IMR-90 (cell line): ENCODE data around the gene GPR153. TPM values are rescaled to one million over a fixed set of nuclear protein-coding genes. Genes with fewer than 3 reads are reported as not detected.

Experiments used
- ATAC-seq: fragments of 200-7000 bp; cut with Tn5 transposase; 2 replicates; pipeline ENCODE4 v1.9.1; 2020; ENCODE audit warnings: low read depth, mild to moderate bottlenecking, moderate library complexity
- BruUV-seq: library from RNA; stranded (reverse); fragments of 400-500 nt; replicated peaks from 2 replicates; lab custom pipeline; 2021; lab: Mats Ljungman, UMichigan
- CTCF ChIA-PET: fragments of 300-600 bp; formaldehyde crosslinking; extraction: SDS; loops from one replicate; lab custom pipeline; 2021; ENCODE audit warnings: antibody characterized with exemption; lab: Yijun Ruan, JAX
- POLR2A ChIA-PET: fragments of 300-600 bp; sonication (Branson Sonifier 250); formaldehyde crosslinking; loops from one replicate; lab custom pipeline; 2022; ENCODE audit warnings: antibody characterized with exemption; ENCODE audit not compliant: unreplicated experiment; lab: Charles Lee
- DNase-seq: peaks from one replicate; pipeline ENCODE4 v3.0.0; 2013
- H2AFZ ChIP-seq: replicated peaks from 2 replicates; pipeline ENCODE3; 2013; ENCODE audit warnings: low read length, mild to moderate bottlenecking; ENCODE audit not compliant: poor library complexity
- H2AK5ac ChIP-seq: 2 replicates; pipeline ENCODE4 v1.6.1; 2013; ENCODE audit warnings: low read depth, low read length, inconsistent platforms
- H2AK9ac ChIP-seq: replicated peaks from 2 replicates; pipeline ENCODE3; 2013; ENCODE audit warnings: mild to moderate bottlenecking, low read depth, low read length, moderate library complexity; ENCODE audit not compliant: poor library complexity
- H2BK120ac ChIP-seq: 2 replicates; pipeline ENCODE4 v1.6.1; 2013; ENCODE audit warnings: low read depth, low read length, inconsistent platforms
- H2BK15ac ChIP-seq: 3 replicates; pipeline ENCODE4 v1.6.1; 2013; ENCODE audit warnings: low read depth, low read length, inconsistent platforms
- H2BK20ac ChIP-seq: 2 replicates; pipeline ENCODE4 v1.6.1; 2013; ENCODE audit warnings: low read depth, mild to moderate bottlenecking, inconsistent platforms, low read length, moderate library complexity
- H2BK5ac ChIP-seq: 2 replicates; pipeline ENCODE4 v1.6.1; 2013; ENCODE audit warnings: mild to moderate bottlenecking, low read depth, low read length, inconsistent platforms; ENCODE audit not compliant: poor library complexity, severe bottlenecking
- H3K14ac ChIP-seq: replicated peaks from 2 replicates; pipeline ENCODE4 v1.6.1; 2013; ENCODE audit warnings: low read depth, low read length, inconsistent platforms
- H3K18ac ChIP-seq: 2 replicates; pipeline ENCODE4 v1.6.1; 2013; ENCODE audit warnings: low read depth, low read length, control low read depth
- H3K23ac ChIP-seq: 2 replicates; pipeline ENCODE4 v1.6.1; 2013; ENCODE audit warnings: low read depth, low read length, inconsistent platforms
- H3K27ac ChIP-seq: 2 replicates; pipeline ENCODE4 v1.5.1; 2013; ENCODE audit warnings: mild to moderate bottlenecking, control low read depth, low read length; ENCODE audit not compliant: insufficient read depth
- H3K27me3 ChIP-seq: 2 replicates; pipeline ENCODE4 v1.6.1; 2013; ENCODE audit warnings: low read length; ENCODE audit not compliant: control insufficient read depth, insufficient read depth
- H3K36me3 ChIP-seq: 2 replicates; pipeline ENCODE4 v1.6.1; 2013; ENCODE audit warnings: low read length, mixed read lengths; ENCODE audit not compliant: control insufficient read depth, insufficient read depth
- H3K4ac ChIP-seq: 2 replicates; pipeline ENCODE4 v1.6.1; 2013; ENCODE audit warnings: low read depth, low read length, inconsistent platforms
- H3K4me1 ChIP-seq: 2 replicates; pipeline ENCODE4 v1.6.1; 2013; ENCODE audit warnings: low read length, mixed read lengths; ENCODE audit not compliant: control insufficient read depth, insufficient read depth
- H3K4me2 ChIP-seq: 2 replicates; pipeline ENCODE4 v1.6.1; 2013; ENCODE audit warnings: low read depth, mild to moderate bottlenecking, control low read depth, low read length, moderate library complexity
- H3K4me3 ChIP-seq: 2 replicates; pipeline ENCODE4 v1.5.1; 2013; ENCODE audit warnings: low read depth, mild to moderate bottlenecking, control low read depth, low read length, moderate library complexity; ENCODE audit not compliant: insufficient read depth
- H3K56ac ChIP-seq: 2 replicates; pipeline ENCODE4 v1.6.1; 2013; ENCODE audit warnings: low read length, inconsistent platforms; ENCODE audit not compliant: insufficient read depth; ENCODE audit errors: extremely low read depth
- H3K79me1 ChIP-seq, 2 experiments: 2 replicates each; pipeline ENCODE4 v1.6.1; 2013; ENCODE audit warnings: low read length in 2 of 2, inconsistent platforms in 1 of 2, low read depth in 1 of 2
- H3K9ac ChIP-seq: 2 replicates; pipeline ENCODE4 v1.6.1; 2013; ENCODE audit warnings: low read depth, low read length, control low read depth
- H3K9me1 ChIP-seq: 2 replicates; pipeline ENCODE4 v1.6.1; 2013; ENCODE audit warnings: low read length, inconsistent platforms; ENCODE audit not compliant: insufficient read depth
- H3K9me3 ChIP-seq: 2 replicates; pipeline ENCODE4 v1.6.1; 2013; ENCODE audit warnings: low read length; ENCODE audit not compliant: control insufficient read depth, insufficient read depth
- H4K20me1 ChIP-seq: 2 replicates; pipeline ENCODE4 v1.6.1; 2013; ENCODE audit warnings: low read length, inconsistent platforms; ENCODE audit not compliant: insufficient read depth
- H4K5ac ChIP-seq: 2 replicates; pipeline ENCODE4 v1.6.1; 2013; ENCODE audit warnings: mild to moderate bottlenecking, low read depth, low read length, control low read depth
- H4K8ac ChIP-seq, 2 experiments: 2 replicates each; pipeline ENCODE4 v1.6.1; 2013; ENCODE audit warnings: low read depth in 2 of 2, low read length in 2 of 2, control low read depth in 1 of 2, inconsistent platforms in 1 of 2
- H4K91ac ChIP-seq: 2 replicates; pipeline ENCODE4 v1.6.1; 2013; ENCODE audit warnings: low read depth, low read length, inconsistent platforms; ENCODE audit not compliant: insufficient read depth
- BHLHE40 ChIP-seq: fragments of 150-350 bp; IDR thresholded peaks from 2 replicates; pipeline ENCODE4 v1.6.1; 2016; ENCODE audit warnings: mild to moderate bottlenecking, low read depth, low read length
- CEBPB ChIP-seq: IDR thresholded peaks from 2 replicates; pipeline ENCODE4 v1.6.1; 2012; ENCODE audit warnings: low read depth, low read length, improper control_type of control experiment
- CHD1 ChIP-seq: IDR thresholded peaks from 2 replicates; pipeline ENCODE4 v1.6.1; 2012; ENCODE audit warnings: low read depth, low read length, improper control_type of control experiment
- FOS ChIP-seq: fragments of 150-350 bp; IDR thresholded peaks from 2 replicates; pipeline ENCODE4 v1.6.1; 2016; ENCODE audit warnings: low read depth, low read length
- MXI1 ChIP-seq: IDR thresholded peaks from 2 replicates; pipeline ENCODE4 v1.6.1; 2012; ENCODE audit warnings: low read depth, mild to moderate bottlenecking, low read length, moderate library complexity, borderline replicate concordance
- NFE2L2 ChIP-seq: fragments of 150-350 bp; IDR thresholded peaks from 2 replicates; pipeline ENCODE4 v1.6.1; 2016; ENCODE audit warnings: low read depth, mild to moderate bottlenecking, low read length
- POLR2A ChIP-seq: IDR thresholded peaks from 2 replicates; pipeline ENCODE4 v1.6.1; 2012; ENCODE audit warnings: mild to moderate bottlenecking, low read depth, low read length
- RAD21 ChIP-seq: IDR thresholded peaks from 2 replicates; pipeline ENCODE4 v1.6.1; 2012; ENCODE audit warnings: low read length, improper control_type of control experiment
- RCOR1 ChIP-seq: IDR thresholded peaks from 2 replicates; pipeline ENCODE4 v1.6.1; 2012; ENCODE audit warnings: mild to moderate bottlenecking, low read length, improper control_type of control experiment; ENCODE audit not compliant: insufficient replicate concordance
- SMC3 ChIP-seq: fragments of 150-350 bp; IDR thresholded peaks from 2 replicates; pipeline ENCODE4 v1.6.1; 2016; ENCODE audit warnings: low read depth, mild to moderate bottlenecking, antibody characterized with exemption, low read length, moderate library complexity
- WGBS, 2 experiments: methylation state at CpG; one replicate each; pipeline versions ENCODE4 v1.1.5 to v1.1.7; 2013; ENCODE audit warnings: missing lambda C conversion rate in 2 of 2; ENCODE audit not compliant: insufficient read length in 1 of 2; ENCODE audit errors: extremely low coverage in 2 of 2; 5-methylcytosine and 5-hydroxymethylcytosine counted together
- dilution Hi-C: fragments of 300-500 bp; cut with HindIII; formaldehyde crosslinking; loops from one replicate; pipeline ENCODE4 v1.14.3; 2018; ENCODE audit warnings: low sequenced_read_pairs; ENCODE audit not compliant: unreplicated experiment
- in situ Hi-C: fragments of 300-500 bp; cut with MboI; formaldehyde crosslinking; loops from 3 replicates; pipeline ENCODE4 v1.14.3; 2019; ENCODE audit warnings: low sequenced_read_pairs, inconsistent platforms, mixed read lengths
- intact Hi-C: fragments of 100-400 bp; cut with micrococcal nuclease; formaldehyde crosslinking; loops from 2 replicates; pipeline ENCODE4 v1.10.0; 2022
- polyA plus RNA-seq, 3 experiments: library from polyadenylated mRNA; depleted of rRNA; stranded (reverse); fragments of >200 nt; gene quantifications; 2 replicates each; pipeline ENCODE4 v1.2.3, GENCODE V29; 2012; ENCODE audit warnings: low replicate concordance in 1 of 3
- total RNA-seq: library from RNA; depleted of rRNA; stranded (reverse); fragments of >200 nt; gene quantifications from 2 replicates; pipeline ENCODE4 v1.2.3, GENCODE V29; 2012
- TF ChIP-seq, protein P1 (sequence below): conservative IDR thresholded peaks from 2 replicates; pipeline ENCODE4 v1.5.1; 2012; ENCODE audit warnings: mild to moderate bottlenecking, low read depth, low read length, improper control_type of control experiment
- TF ChIP-seq, protein P2 (sequence below): fragments of 150-350 bp; IDR thresholded peaks from 2 replicates; pipeline ENCODE4 v1.6.1; 2017; ENCODE audit warnings: mild to moderate bottlenecking, antibody characterized with exemption, low read length, low read depth
- TF ChIP-seq, protein P3 (sequence below): fragments of 150-350 bp; IDR thresholded peaks from 2 replicates; pipeline ENCODE4 v1.6.1; 2016; ENCODE audit warnings: low read depth, mild to moderate bottlenecking, low read length, moderate library complexity, borderline replicate concordance

Gene GPR153
- total and polyA plus RNA-seq, 2 of the 4 experiments (the other 2 are of a cell fraction), result 1.8 to 5.2 TPM

DNA sequence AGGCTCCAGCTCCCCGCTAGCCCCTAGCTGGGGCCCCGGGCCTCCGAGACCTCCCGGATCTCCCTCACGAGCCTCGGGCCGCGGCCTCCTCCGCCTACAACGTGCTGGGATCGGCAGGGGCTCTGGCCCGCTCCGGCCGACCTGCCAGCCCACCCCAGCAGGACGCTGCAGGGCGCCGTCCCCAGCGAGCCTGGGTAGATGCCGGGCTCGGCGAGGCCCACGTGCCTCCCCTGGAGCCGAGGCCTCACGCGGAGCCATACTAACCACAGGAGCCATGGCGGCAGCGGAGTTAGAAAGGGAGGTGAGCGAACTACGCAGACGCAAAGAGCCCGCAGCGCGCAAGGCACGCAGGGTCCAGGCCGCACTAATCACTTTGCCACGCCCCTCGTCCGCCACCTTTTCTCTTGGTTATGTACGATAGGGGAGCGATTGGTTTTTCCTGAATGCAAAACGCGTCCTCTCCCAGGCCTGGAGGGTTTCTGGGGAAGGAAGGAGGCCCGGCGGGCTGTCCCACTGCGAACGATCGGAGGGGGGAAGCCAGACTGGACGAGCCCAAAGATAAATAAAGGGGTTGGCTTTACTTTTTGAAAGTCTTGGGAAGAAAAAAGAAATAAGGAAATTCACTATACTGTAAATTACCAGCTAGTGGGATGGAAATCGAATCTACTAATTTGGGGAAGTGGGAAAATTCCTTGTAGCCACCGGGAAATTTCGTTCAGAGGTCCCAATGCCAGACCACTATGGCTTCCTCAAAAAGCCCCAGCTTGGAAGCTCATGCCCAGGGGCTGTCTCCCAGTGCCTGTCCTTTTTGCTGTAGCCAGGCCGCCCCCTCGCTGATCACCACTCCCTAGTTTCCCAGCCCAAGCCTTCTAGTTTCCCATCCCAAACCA is 61.4 kb downstream of the GPR153 start, which contains the start of gene RPL22:
Gene RPL22, minus strand, starts transcription at position 298 of the 890 bp plus-strand sequence. Its CDS starts 22 bp downstream, at position 276.
- peak within 1 kb of the TSS; percentile 35 for H2BK20ac ChIP-seq
- H3K9ac ChIP-seq, result peak within 1 kb of the TSS; percentile 79
- H4K20me1 ChIP-seq, result peaks cover 21% of the 10 kb centered on the region; the same call in 1 of the 2 replicates
- dilution Hi-C loops (no loop called here), intact Hi-C loops (loop anchor here (2.0 to 5.0 kb wide), 2 partner anchors 35 to 82 kb away; partner anchors contain the start of gene ICMT), in situ Hi-C loops (no loop called here)
- H2BK120ac ChIP-seq, result peak within 1 kb of the TSS; percentile 73
- peak; percentile 98 for ATAC-seq
- peaks cover 8% of the 10 kb centered on the region for H3K36me3 ChIP-seq
- H3K9me3 ChIP-seq, result no peaks in the 10 kb centered on the region
- H2AK9ac ChIP-seq, result peak within 1 kb of the TSS; percentile 99
- WGBS, 2 experiments, result 0% methylated on average over 22 of the region's 53 CpGs; no CpG with 5 or more reads in 1 of the 2 experiments
- H4K8ac ChIP-seq, result peak within 1 kb of the TSS; percentile 99
- H3K18ac ChIP-seq, result peak within 1 kb of the TSS; percentile 2; the same call in 1 of the 2 replicates
- peak within 1 kb of the TSS; percentile 93 for H4K91ac ChIP-seq
- H2AFZ ChIP-seq, result peak within 1 kb of the TSS; percentile 95
- H3K56ac ChIP-seq, result peak within 1 kb of the TSS; percentile 91
- H3K4ac ChIP-seq, result peak within 1 kb of the TSS; percentile 92
- CTCF ChIA-PET, result no interaction called here
- H3K27ac ChIP-seq, result peak within 1 kb of the TSS; percentile 75
- peak within 1 kb of the TSS; percentile 79 for H3K14ac ChIP-seq
- H3K4me2 ChIP-seq, result peak within 1 kb of the TSS; percentile 95
- H3K4me3 ChIP-seq, result peak within 1 kb of the TSS; percentile 70
- peak; percentile 99 for DNase-seq
- POLR2A ChIA-PET, result no interaction called here
- peaks cover 11% of the 10 kb centered on the region for H3K9me1 ChIP-seq
- peaks cover 11 to 36% of the 10 kb centered on the region in 2 experiments for H3K79me1 ChIP-seq
- H3K27me3 ChIP-seq, result no peaks in the 10 kb centered on the region
- peak within 1 kb of the TSS; percentile 84 for H3K23ac ChIP-seq
- H2AK5ac ChIP-seq, result peak within 1 kb of the TSS; percentile 98
- H3K4me1 ChIP-seq, result peaks cover 4% of the 10 kb centered on the region; the same call in 1 of the 2 replicates
- H2BK15ac ChIP-seq, result peak within 1 kb of the TSS; percentile 45; the same call in 2 of the 3 replicates
- peak within 1 kb of the TSS; percentile 75 for H2BK5ac ChIP-seq
- BruUV-seq, result no TSS peak
- peak within 1 kb of the TSS; percentile 82 for H4K5ac ChIP-seq
- TF ChIP-seq MXI1, result peak; percentile 96
- TF ChIP-seq CHD1, result peak; percentile 92; the same call in 1 of the 2 replicates
- no peak for TF ChIP-seq CEBPB
- peak; percentile 86 for TF ChIP-seq POLR2A
- TF ChIP-seq, protein P1, sequence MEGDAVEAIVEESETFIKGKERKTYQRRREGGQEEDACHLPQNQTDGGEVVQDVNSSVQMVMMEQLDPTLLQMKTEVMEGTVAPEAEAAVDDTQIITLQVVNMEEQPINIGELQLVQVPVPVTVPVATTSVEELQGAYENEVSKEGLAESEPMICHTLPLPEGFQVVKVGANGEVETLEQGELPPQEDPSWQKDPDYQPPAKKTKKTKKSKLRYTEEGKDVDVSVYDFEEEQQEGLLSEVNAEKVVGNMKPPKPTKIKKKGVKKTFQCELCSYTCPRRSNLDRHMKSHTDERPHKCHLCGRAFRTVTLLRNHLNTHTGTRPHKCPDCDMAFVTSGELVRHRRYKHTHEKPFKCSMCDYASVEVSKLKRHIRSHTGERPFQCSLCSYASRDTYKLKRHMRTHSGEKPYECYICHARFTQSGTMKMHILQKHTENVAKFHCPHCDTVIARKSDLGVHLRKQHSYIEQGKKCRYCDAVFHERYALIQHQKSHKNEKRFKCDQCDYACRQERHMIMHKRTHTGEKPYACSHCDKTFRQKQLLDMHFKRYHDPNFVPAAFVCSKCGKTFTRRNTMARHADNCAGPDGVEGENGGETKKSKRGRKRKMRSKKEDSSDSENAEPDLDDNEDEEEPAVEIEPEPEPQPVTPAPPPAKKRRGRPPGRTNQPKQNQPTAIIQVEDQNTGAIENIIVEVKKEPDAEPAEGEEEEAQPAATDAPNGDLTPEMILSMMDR, result no peak
- TF ChIP-seq, protein P2, sequence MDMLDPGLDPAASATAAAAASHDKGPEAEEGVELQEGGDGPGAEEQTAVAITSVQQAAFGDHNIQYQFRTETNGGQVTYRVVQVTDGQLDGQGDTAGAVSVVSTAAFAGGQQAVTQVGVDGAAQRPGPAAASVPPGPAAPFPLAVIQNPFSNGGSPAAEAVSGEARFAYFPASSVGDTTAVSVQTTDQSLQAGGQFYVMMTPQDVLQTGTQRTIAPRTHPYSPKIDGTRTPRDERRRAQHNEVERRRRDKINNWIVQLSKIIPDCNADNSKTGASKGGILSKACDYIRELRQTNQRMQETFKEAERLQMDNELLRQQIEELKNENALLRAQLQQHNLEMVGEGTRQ, result peak; percentile 83
- TF ChIP-seq RCOR1, result no peak
- peak; percentile 98 for TF ChIP-seq BHLHE40
- TF ChIP-seq, protein P3, sequence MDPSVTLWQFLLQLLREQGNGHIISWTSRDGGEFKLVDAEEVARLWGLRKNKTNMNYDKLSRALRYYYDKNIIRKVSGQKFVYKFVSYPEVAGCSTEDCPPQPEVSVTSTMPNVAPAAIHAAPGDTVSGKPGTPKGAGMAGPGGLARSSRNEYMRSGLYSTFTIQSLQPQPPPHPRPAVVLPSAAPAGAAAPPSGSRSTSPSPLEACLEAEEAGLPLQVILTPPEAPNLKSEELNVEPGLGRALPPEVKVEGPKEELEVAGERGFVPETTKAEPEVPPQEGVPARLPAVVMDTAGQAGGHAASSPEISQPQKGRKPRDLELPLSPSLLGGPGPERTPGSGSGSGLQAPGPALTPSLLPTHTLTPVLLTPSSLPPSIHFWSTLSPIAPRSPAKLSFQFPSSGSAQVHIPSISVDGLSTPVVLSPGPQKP, result no peak
- no peak for TF ChIP-seq RAD21
- TF ChIP-seq SMC3, result no peak
- no peak for TF ChIP-seq FOS
- no peak for TF ChIP-seq NFE2L2
